HCT116 (cell line): ENCODE results near the gene SETD3. TPM values are rescaled to one million over a fixed set of nuclear protein-coding genes. Genes with fewer than 3 reads are reported as not detected.

Experiments used
- ATAC-seq: fragments of 200-7000 bp; cut with Tn5 transposase; 2 replicates; pipeline ENCODE4 v1.9.1; 2020; ENCODE audit warnings: mild to moderate bottlenecking, moderate library complexity
- BruUV-seq: library from RNA; stranded (reverse); fragments of 400-500 nt; replicated peaks from 2 replicates; lab custom pipeline; 2021; lab: Mats Ljungman, UMichigan
- CTCF ChIA-PET: fragments of 300-600 bp; sonication (Branson Sonifier 250); formaldehyde crosslinking; loops from one replicate; lab custom pipeline; 2021; ENCODE audit warnings: antibody characterized with exemption; lab: Charles Lee
- POLR2A ChIA-PET: fragments of 300-600, 350-600 bp; sonication (Branson Sonifier 250); formaldehyde crosslinking; loops from one replicate; lab custom pipeline; 2021; ENCODE audit warnings: antibody characterized with exemption; lab: Charles Lee
- RAD21 ChIA-PET, 2 experiments: fragments of 300-600 bp; sonication (Branson Sonifier 250); formaldehyde crosslinking; loops; one replicate each; lab custom pipeline; 2023; ENCODE audit warnings: low total read pairs in 2 of 2; ENCODE audit not compliant: uncharacterized antibody in 2 of 2, unreplicated experiment in 2 of 2, low non-redundant PET in 1 of 2; lab: Charles Lee
- DNase-seq: peaks from one replicate; pipeline ENCODE4 v3.0.0-alpha.2; 2010; ENCODE audit warnings: low read depth, low spot score
- H2AFZ ChIP-seq: fragments of 200-600 bp; shearing (Covaris generic), sonication (generic); 2 replicates; pipeline ENCODE4 v1.6.1; 2017; ENCODE audit warnings: low read depth, mixed run types, mixed read lengths, antibody characterized with exemption, low read length; ENCODE audit not compliant: poor library complexity, severe bottlenecking
- H3K27ac ChIP-seq: 2 replicates; pipeline ENCODE4 v1.5.1; 2012; ENCODE audit warnings: low read depth, low read length
- H3K27me3 ChIP-seq: fragments of 200-600 bp; sonication (generic); 2 replicates; pipeline ENCODE4 v1.6.1; 2016; ENCODE audit warnings: mixed run types, low read length, mixed read lengths; ENCODE audit not compliant: insufficient read depth
- H3K36me3 ChIP-seq, 2 experiments: fragments of 200-500 bp in 1 of 2; fragments of 200-600 bp in 1 of 2; sonication (Bioruptor generic) in 1 of 2; sonication (generic) in 1 of 2; 2 replicates each; pipeline versions ENCODE4 v1.5.1 to v1.6.1; 2014 to 2016; ENCODE audit warnings: low read length in 2 of 2, inconsistent platforms in 1 of 2, mixed read lengths in 1 of 2, mixed run types in 1 of 2; ENCODE audit not compliant: insufficient read depth in 2 of 2, control insufficient read depth in 1 of 2
- H3K4me1 ChIP-seq, 2 experiments: fragments of 200-600 bp in 1 of 2; sonication (generic) in 1 of 2; 2 replicates each; pipeline versions ENCODE4 v1.5.1 to v1.6.1; 2012 to 2017; ENCODE audit warnings: low read length in 2 of 2, inconsistent platforms in 1 of 2, mild to moderate bottlenecking in 1 of 2, mixed read lengths in 1 of 2, mixed run types in 1 of 2, moderate library complexity in 1 of 2; ENCODE audit not compliant: insufficient read depth in 2 of 2, control insufficient read depth in 1 of 2
- H3K4me2 ChIP-seq: fragments of 200-600 bp; sonication (generic); 2 replicates; pipeline ENCODE4 v1.6.1; 2017; ENCODE audit warnings: mixed run types, low read length, mixed read lengths
- H3K4me3 ChIP-seq, 2 experiments: fragments of 200-600 bp in 1 of 2; sonication (generic) in 1 of 2; replicated peaks in 1 of 2; 2 replicates each; pipeline ENCODE4 v1.5.1; 2011 to 2016; ENCODE audit warnings: low read length in 2 of 2, control low read depth in 1 of 2, low read depth in 1 of 2, mild to moderate bottlenecking in 1 of 2, mixed read lengths in 1 of 2, mixed run types in 1 of 2
- H3K79me2 ChIP-seq: fragments of 200-600 bp; sonication (generic); 2 replicates; pipeline ENCODE4 v1.6.1; 2017; ENCODE audit warnings: mild to moderate bottlenecking, mixed run types, low read length, moderate library complexity, mixed read lengths; ENCODE audit not compliant: insufficient read depth
- H3K9ac ChIP-seq: fragments of 200-600 bp; sonication (generic); 2 replicates; pipeline ENCODE4 v1.6.1; 2016; ENCODE audit warnings: low read length, mixed read lengths
- H3K9me2 ChIP-seq: fragments of 200-600 bp; sonication (generic), shearing (Covaris generic); 2 replicates; pipeline ENCODE4 v1.6.1; 2017; ENCODE audit warnings: mixed run types, mild to moderate bottlenecking, moderate library complexity; ENCODE audit not compliant: insufficient read depth
- H3K9me3 ChIP-seq, 2 experiments: fragments of 200-500 bp in 1 of 2; fragments of 200-600 bp in 1 of 2; sonication (Bioruptor generic) in 1 of 2; sonication (generic) in 1 of 2; 2 replicates each; pipeline ENCODE4 v1.6.1; 2014 to 2017; ENCODE audit warnings: low read length in 2 of 2, mixed read lengths in 2 of 2, inconsistent platforms in 1 of 2, low read depth in 1 of 2, mild to moderate bottlenecking in 1 of 2, mixed run types in 1 of 2, moderate library complexity in 1 of 2; ENCODE audit not compliant: control insufficient read depth in 1 of 2, insufficient read depth in 1 of 2
- H4K20me1 ChIP-seq: fragments of 200-600 bp; sonication (generic), shearing (Covaris generic); 2 replicates; pipeline ENCODE4 v1.6.1; 2017; ENCODE audit warnings: mixed run types, mild to moderate bottlenecking, moderate library complexity; ENCODE audit not compliant: insufficient read depth
- CEBPB ChIP-seq: IDR thresholded peaks from 2 replicates; pipeline ENCODE4 v1.6.1; 2012; ENCODE audit warnings: low read depth
- ELF1 ChIP-seq: IDR thresholded peaks from 2 replicates; pipeline ENCODE4 v1.6.1; 2012; ENCODE audit warnings: low read depth, borderline replicate concordance
- POLR2A ChIP-seq: IDR thresholded peaks from 2 replicates; pipeline ENCODE4 v1.7.0; 2011; ENCODE audit warnings: borderline replicate concordance; ENCODE audit not compliant: insufficient read depth, insufficient read length; ENCODE audit errors: extremely low read depth
- RAD21 ChIP-seq: IDR thresholded peaks from 2 replicates; pipeline ENCODE4 v1.6.1; 2012; ENCODE audit warnings: low read depth, mild to moderate bottlenecking
- SIN3A ChIP-seq: IDR thresholded peaks from 2 replicates; pipeline ENCODE4 v1.6.1; 2012; ENCODE audit warnings: low read depth
- SP1 ChIP-seq: IDR thresholded peaks from 2 replicates; pipeline ENCODE4 v1.6.1; 2012; ENCODE audit warnings: low read depth
- SRF ChIP-seq: IDR thresholded peaks from 2 replicates; pipeline ENCODE4 v1.6.1; 2012; ENCODE audit warnings: low read depth
- TCF7L2 ChIP-seq: IDR thresholded peaks from 2 replicates; pipeline ENCODE4 v1.7.0; 2011; ENCODE audit warnings: borderline replicate concordance, inconsistent platforms; ENCODE audit not compliant: insufficient read depth, insufficient read length; ENCODE audit errors: extremely low read depth
- YY1 ChIP-seq: IDR thresholded peaks from 2 replicates; pipeline ENCODE4 v1.6.1; 2011; ENCODE audit warnings: low read length, low read depth, moderate library complexity, mild to moderate bottlenecking; ENCODE audit not compliant: insufficient replicate concordance; ENCODE audit errors: extremely low read depth
- ZFX ChIP-seq: fragments of 450-650 bp; IDR thresholded peaks from 2 replicates; pipeline ENCODE4 v1.6.1; 2017
- ZNF274 ChIP-seq: fragments of 200-500 bp; sonication (Bioruptor generic); IDR thresholded peaks from 2 replicates; pipeline ENCODE4 v1.6.1; 2014; ENCODE audit warnings: mild to moderate bottlenecking, low read depth, low read length, inconsistent platforms
- intact Hi-C: fragments of 100-400 bp; cut with micrococcal nuclease; formaldehyde crosslinking; loops from 2 replicates; pipeline ENCODE4 v1.10.0; 2022
- total RNA-seq: library from RNA; stranded (reverse); gene quantifications from one replicate; pipeline ENCODE4 v1.2.1, GENCODE V29; 2021; ENCODE audit not compliant: unreplicated experiment
- TF ChIP-seq, protein P1 (sequence below), 3 experiments: fragments of 200-600 bp in 1 of 3; sonication (generic) in 1 of 3; IDR thresholded peaks in 2 of 3; conservative IDR thresholded peaks in 1 of 3; 2 replicates each; pipeline ENCODE4 v1.5.1; 2012 to 2017; ENCODE audit warnings: low read depth in 2 of 3, low read length in 2 of 3, antibody characterized with exemption in 1 of 3, borderline replicate concordance in 1 of 3, control low read depth in 1 of 3, mild to moderate bottlenecking in 1 of 3, mixed read lengths in 1 of 3, mixed run types in 1 of 3, moderate library complexity in 1 of 3; ENCODE audit not compliant: insufficient read depth in 1 of 3
- TF ChIP-seq, protein P2 (sequence below): IDR thresholded peaks from 2 replicates; pipeline ENCODE4 v1.6.1; 2012

SETD3 gene
- total RNA-seq, 1 experiment from 2014 or later, result 46.6 TPM

DNA sequence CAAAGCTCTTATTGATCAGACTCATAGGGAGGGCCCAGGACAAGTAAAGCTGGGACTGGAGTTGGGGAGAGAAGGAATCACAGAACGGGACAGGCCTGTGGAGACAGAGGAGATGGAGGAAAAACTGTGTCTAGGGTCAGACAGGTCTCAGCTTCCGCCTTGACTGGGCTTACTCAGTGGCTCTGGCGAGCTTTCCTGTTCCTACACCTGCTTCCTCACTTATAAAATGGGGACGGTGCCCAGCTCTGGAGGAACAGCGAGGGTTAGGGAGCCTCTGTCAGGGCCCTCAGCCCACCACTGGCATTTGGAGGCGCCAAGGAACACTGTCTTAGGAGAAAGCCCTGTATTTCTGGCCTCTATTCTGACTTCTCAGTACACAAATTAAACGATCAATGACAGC is 34.7 kb downstream of the SETD3 start (continued):
- TF ChIP-seq ZNF274, result no peak
- no peak for TF ChIP-seq SRF
- TF ChIP-seq, all 23 proteins: peak for 0

DNA sequence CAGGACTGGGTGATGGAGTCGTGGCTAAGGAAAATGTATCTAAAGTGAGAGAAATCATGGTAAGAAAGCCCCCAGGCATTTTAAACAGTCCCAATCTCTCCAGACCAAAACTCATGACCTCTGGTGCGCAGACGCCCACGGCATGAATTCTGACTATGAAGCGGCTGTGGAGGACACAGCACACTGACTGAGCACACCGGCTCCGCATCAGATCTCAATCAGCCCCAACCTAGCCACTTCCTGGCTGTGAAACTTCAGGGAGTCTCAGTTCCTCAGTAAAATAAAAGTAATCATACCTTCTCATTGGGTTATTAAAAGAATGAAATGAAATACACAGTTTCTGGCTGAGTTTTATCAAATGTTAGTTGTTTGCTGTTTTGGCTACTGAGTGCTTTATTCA is 38.7 kb downstream of the SETD3 start:
- no peaks in the 10 kb centered on the region for H3K79me2 ChIP-seq
- no peaks in the 10 kb centered on the region for H3K9me3 ChIP-seq
- POLR2A ChIA-PET, result no interaction called here
- no peaks in the 10 kb centered on the region for H3K4me1 ChIP-seq
- H2AFZ ChIP-seq, result no peak overlapping the region
- H3K9ac ChIP-seq, result no peak overlapping the region
- H3K27me3 ChIP-seq, result no peaks in the 10 kb centered on the region
- DNase-seq (no peak), ATAC-seq (no peak)
- H3K4me2 ChIP-seq, result no peak overlapping the region
- RAD21 ChIA-PET, result no interaction called here
- intact Hi-C loops, result no loop called here
- no peaks in the 10 kb centered on the region for H4K20me1 ChIP-seq
- H3K36me3 ChIP-seq, result peaks cover 4 to 5% of the 10 kb centered on the region in 2 experiments; a peak in 3 of 4 replicates
- H3K27ac ChIP-seq, result no peak overlapping the region
- CTCF ChIA-PET, result no interaction called here
- TF ChIP-seq CEBPB, result no peak
- TF ChIP-seq SRF, result no peak
- TF ChIP-seq, protein P1, sequence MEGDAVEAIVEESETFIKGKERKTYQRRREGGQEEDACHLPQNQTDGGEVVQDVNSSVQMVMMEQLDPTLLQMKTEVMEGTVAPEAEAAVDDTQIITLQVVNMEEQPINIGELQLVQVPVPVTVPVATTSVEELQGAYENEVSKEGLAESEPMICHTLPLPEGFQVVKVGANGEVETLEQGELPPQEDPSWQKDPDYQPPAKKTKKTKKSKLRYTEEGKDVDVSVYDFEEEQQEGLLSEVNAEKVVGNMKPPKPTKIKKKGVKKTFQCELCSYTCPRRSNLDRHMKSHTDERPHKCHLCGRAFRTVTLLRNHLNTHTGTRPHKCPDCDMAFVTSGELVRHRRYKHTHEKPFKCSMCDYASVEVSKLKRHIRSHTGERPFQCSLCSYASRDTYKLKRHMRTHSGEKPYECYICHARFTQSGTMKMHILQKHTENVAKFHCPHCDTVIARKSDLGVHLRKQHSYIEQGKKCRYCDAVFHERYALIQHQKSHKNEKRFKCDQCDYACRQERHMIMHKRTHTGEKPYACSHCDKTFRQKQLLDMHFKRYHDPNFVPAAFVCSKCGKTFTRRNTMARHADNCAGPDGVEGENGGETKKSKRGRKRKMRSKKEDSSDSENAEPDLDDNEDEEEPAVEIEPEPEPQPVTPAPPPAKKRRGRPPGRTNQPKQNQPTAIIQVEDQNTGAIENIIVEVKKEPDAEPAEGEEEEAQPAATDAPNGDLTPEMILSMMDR (IDR thresholded peaks at IDR 0.05 in 2 of 3, conservative IDR thresholded peaks at IDR 0.05 in 1 of 3; ENCODE audit: borderline replicate concordance in 1 of 3, insufficient read depth in 1 of 3, low read depth in 2 of 3, low read length in 2 of 3), result no peak
- TF ChIP-seq, protein P2, sequence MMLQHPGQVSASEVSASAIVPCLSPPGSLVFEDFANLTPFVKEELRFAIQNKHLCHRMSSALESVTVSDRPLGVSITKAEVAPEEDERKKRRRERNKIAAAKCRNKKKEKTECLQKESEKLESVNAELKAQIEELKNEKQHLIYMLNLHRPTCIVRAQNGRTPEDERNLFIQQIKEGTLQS, result no peak
- no peak for TF ChIP-seq ZNF274
- no peak for TF ChIP-seq SP1
- no peak for TF ChIP-seq RAD21
- TF ChIP-seq TCF7L2, result no peak
- TF ChIP-seq ELF1, result no peak
- TF ChIP-seq POLR2A, result no peak
- TF ChIP-seq ZFX, result no peak
- no peak for TF ChIP-seq SIN3A
- no peak for TF ChIP-seq YY1
- no TSS peak for BruUV-seq
- H3K9me2 ChIP-seq, result no peaks in the 10 kb centered on the region
- no peak overlapping the region for H3K4me3 ChIP-seq
